ENCODE data around the gene SURF1. TPM values are rescaled to one million over a fixed set of nuclear protein-coding genes. Genes with fewer than 3 reads are reported as not detected.

Gene SURF1
- total RNA-seq, 1 experiment from 2014 or later = 28.1 TPM

- no peak for TF ChIP-seq EZH2 (IDR thresholded peaks at IDR 0.05; ENCODE audit: low read length, unreplicated experiment)
- TF ChIP-seq CTCF (conservative IDR thresholded peaks at IDR 0.05; ENCODE audit: low read depth, low read length) = no peak
- TF ChIP-seq EZH2phosphoT487 (IDR thresholded peaks at IDR 0.05; ENCODE audit: borderline replicate concordance, low read length) = no peak
- Histone ChIP-seq H3K27ac (ENCODE audit: low read length) (no peak overlapping the region), H2AFZ (ENCODE audit: low read length) (no peak overlapping the region), H3K4me2 (ENCODE audit: low read length) (no peak overlapping the region), H3K4me3 (ENCODE audit: low read length) (no peak overlapping the region), H3K36me3 (ENCODE audit: low read depth, low read length) (peaks cover 16% of the 10 kb centered on the region), H3K79me2 (ENCODE audit: low read length) (peaks cover 43% of the 10 kb centered on the region), H3K27me3 (ENCODE audit: low read length) (no peaks in the 10 kb centered on the region), H3K9ac (ENCODE audit: low read length) (no peak overlapping the region), H4K20me1 (ENCODE audit: low read length) (peaks cover 13% of the 10 kb centered on the region), H3F3A (ENCODE audit: low read length, unreplicated experiment) (no peaks in the 10 kb centered on the region), H3K9me3 (ENCODE audit: low read length) (no peaks in the 10 kb centered on the region), H3K9me2 (replicated peaks; ENCODE audit: low read length) (no peaks in the 10 kb centered on the region), H3K4me1 (ENCODE audit: insufficient read depth, low read length) (peaks cover 13% of the 10 kb centered on the region)
- no peak for DNase-seq
- ATAC-seq = no peak
- ChIA-PET POLR2A (ENCODE audit: unreplicated experiment) (no interaction called here), CTCF (no interaction called here)
- no TSS peak for BruUV-seq (replicated peaks)
- intact Hi-C loops (cut with micrococcal nuclease) = no loop called here
Observed at GRCh38 chr9:133344979-133345378, 11.3 kb downstream of the SURF1 start.

DNA sequence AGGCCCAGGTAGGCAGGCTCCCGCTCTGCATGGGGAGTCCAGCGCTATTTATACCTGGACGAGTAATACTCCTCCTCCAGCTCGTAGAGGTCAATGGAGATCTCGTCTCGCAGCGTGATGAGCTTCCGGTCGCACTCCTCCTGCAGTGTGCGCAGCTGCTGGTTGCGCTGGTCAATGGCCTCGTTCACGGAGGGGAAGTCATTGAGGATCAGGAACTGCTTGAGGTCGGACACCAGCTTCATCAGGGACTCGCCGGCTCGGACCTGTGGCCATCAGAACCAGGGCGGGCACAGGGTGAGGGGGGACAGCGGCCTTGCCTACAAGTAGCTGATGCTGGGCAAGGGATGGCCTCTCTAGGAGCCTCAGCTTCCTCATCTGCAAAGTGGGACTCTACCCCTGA, 12.2 kb downstream of the SURF1 start:
- Histone ChIP-seq H3K9ac (ENCODE audit: low read length) (no peak overlapping the region), H3K9me2 (replicated peaks; ENCODE audit: low read length) (no peaks in the 10 kb centered on the region), H4K20me1 (ENCODE audit: low read length) (peaks cover 4% of the 10 kb centered on the region), H3K27ac (ENCODE audit: low read length) (no peak overlapping the region), H3K4me2 (ENCODE audit: low read length) (no peak overlapping the region), H3K27me3 (ENCODE audit: low read length) (no peaks in the 10 kb centered on the region), H3K79me2 (ENCODE audit: low read length) (peaks cover 34% of the 10 kb centered on the region), H2AFZ (ENCODE audit: low read length) (no peak overlapping the region), H3K36me3 (ENCODE audit: low read depth, low read length) (peaks cover 7% of the 10 kb centered on the region), H3K9me3 (ENCODE audit: low read length) (no peaks in the 10 kb centered on the region), H3K4me3 (ENCODE audit: low read length) (no peak overlapping the region), H3F3A (ENCODE audit: low read length, unreplicated experiment) (no peaks in the 10 kb centered on the region), H3K4me1 (ENCODE audit: insufficient read depth, low read length) (peaks cover 4% of the 10 kb centered on the region)
- no peak for ATAC-seq
- intact Hi-C loops (cut with micrococcal nuclease) = no loop called here
- POLR2A ChIA-PET (ENCODE audit: unreplicated experiment) = no interaction called here
- no peak for TF ChIP-seq EZH2phosphoT487 (IDR thresholded peaks at IDR 0.05; ENCODE audit: borderline replicate concordance, low read length)
- TF ChIP-seq EZH2 (IDR thresholded peaks at IDR 0.05; ENCODE audit: low read length, unreplicated experiment) = no peak
- no peak for TF ChIP-seq CTCF (conservative IDR thresholded peaks at IDR 0.05; ENCODE audit: low read depth, low read length)
- no TSS peak for BruUV-seq (replicated peaks)
- CTCF ChIA-PET = no interaction called here
- DNase-seq = no peak

GRCh38 chr9:133342570-133342969, 13.7 kb downstream of the SURF1 start:
- no peaks in the 10 kb centered on the region for H4K20me1 ChIP-seq (ENCODE audit: low read length)
- ChIA-PET CTCF (no interaction called here), POLR2A (ENCODE audit: unreplicated experiment) (no interaction called here)
- no peaks in the 10 kb centered on the region for H3K27me3 ChIP-seq (ENCODE audit: low read length)
- H3K27ac ChIP-seq (ENCODE audit: low read length) = no peak overlapping the region
- H2AFZ ChIP-seq (ENCODE audit: low read length) = no peak overlapping the region
- peaks cover 4% of the 10 kb centered on the region for H3K4me1 ChIP-seq (ENCODE audit: insufficient read depth, low read length)
- no peaks in the 10 kb centered on the region; the same call in 1 of the 2 replicates for H3K36me3 ChIP-seq (ENCODE audit: low read depth, low read length)
- H3K9ac ChIP-seq (ENCODE audit: low read length) = no peak overlapping the region
- intact Hi-C loops (cut with micrococcal nuclease) = no loop called here
- H3K4me3 ChIP-seq (ENCODE audit: low read length) = no peak overlapping the region
- TF ChIP-seq EZH2 (IDR thresholded peaks at IDR 0.05; ENCODE audit: low read length, unreplicated experiment) = no peak
- TF ChIP-seq CTCF (conservative IDR thresholded peaks at IDR 0.05; ENCODE audit: low read depth, low read length) = 0 out of 2 replicates have a peak, but pooled peaks have one; percentile 23
- no peak for TF ChIP-seq EZH2phosphoT487 (IDR thresholded peaks at IDR 0.05; ENCODE audit: borderline replicate concordance, low read length)
- no peaks in the 10 kb centered on the region for H3F3A ChIP-seq (ENCODE audit: low read length, unreplicated experiment)
- BruUV-seq (replicated peaks) = no TSS peak
- no peaks in the 10 kb centered on the region for H3K9me2 ChIP-seq (replicated peaks; ENCODE audit: low read length)
- no peak for ATAC-seq
- no peak for DNase-seq
- no peaks in the 10 kb centered on the region for H3K9me3 ChIP-seq (ENCODE audit: low read length)
- H3K4me2 ChIP-seq (ENCODE audit: low read length) = no peak overlapping the region
- H3K79me2 ChIP-seq (ENCODE audit: low read length) = peaks cover 21% of the 10 kb centered on the region
